Stimulated activated CD4-positive, alpha-beta T cell treated with anti-CD3 and anti-CD28 coated beads, Interleukin-2, amount 100 ng/mL, for 4 hours (primary cell): ENCODE results near the gene MVB12A.

Experiments used
- DNase-seq: peaks from one replicate; pipeline ENCODE4 v3.0.0-alpha.2; 2020; ENCODE audit warnings: low read depth

MVB12A gene

GRCh38 chr19:17419621-17420474 is at the start of gene MVB12A:
MVB12A (plus strand) TSS chr19:17420047; CDS start chr19:17420136, 89 bp downstream.
- DNase-seq = peak; percentile 94

- DNase-seq = no peak
Observed at GRCh38 chr19:17376935-17377600, 42.8 kb upstream of the MVB12A start, which contains the start of gene PLVAP. PLVAP (minus strand) TSS chr19:17377342; CDS start chr19:17377288, 54 bp downstream.

- DNase-seq = no peak
Observed at GRCh38 chr19:17378271-17378670, 41.6 kb upstream of the MVB12A start.

DNA sequence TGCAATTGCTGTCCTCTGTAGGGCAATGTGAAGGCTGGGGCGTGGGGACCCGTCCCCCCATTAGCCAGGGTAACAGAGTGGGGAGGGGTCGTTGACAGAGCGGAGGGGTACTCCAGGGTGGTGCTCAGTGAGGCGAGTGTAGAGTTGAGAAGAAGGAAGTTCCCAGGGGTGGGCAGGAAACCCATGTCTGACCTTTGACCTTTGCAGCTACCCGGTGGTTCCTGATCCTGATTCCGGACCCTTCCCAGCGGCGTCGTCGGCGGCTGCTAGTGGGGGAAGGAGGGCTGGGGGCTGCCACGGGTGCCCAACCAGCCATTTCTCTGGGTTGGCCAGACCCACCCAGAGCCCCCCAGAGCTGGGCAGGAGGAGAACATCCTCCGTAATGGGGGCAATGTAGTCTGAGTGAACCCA is 40.6 kb upstream of the MVB12A start:
- DNase-seq = no peak

DNA sequence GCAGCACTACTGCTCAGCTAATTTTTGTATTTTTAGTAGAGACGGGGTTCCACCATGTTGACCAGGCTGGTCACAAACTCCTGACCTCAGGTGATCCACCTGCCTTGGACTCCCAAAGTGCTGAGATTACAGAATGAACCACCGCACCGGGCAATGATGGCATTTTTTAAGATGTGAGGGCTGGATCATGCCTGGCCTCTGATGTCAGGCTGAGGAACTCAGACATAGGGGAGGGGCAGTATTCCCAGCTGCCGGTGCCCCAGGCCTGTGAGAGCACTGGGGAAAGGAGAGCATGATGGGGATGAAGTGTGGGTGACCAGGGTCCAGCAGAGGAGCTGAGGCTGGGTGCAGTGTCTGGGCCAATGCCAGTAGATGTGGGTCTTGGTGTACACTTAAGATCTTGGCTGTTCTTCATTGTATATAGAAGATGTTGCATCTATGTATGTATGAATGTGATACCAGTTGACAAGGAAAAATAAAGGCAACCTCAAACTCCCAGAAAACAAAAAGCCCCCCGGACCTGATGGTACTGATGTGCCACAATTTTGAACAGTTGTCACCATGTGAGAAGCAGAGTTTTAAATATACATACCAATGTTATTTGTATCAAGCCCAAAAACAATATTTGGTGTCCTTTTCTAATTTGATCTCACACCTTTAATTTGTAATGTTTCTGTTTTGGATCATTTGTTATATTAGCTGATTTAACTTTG is 39.3 kb upstream of the MVB12A start:
- no peak for DNase-seq

DNA sequence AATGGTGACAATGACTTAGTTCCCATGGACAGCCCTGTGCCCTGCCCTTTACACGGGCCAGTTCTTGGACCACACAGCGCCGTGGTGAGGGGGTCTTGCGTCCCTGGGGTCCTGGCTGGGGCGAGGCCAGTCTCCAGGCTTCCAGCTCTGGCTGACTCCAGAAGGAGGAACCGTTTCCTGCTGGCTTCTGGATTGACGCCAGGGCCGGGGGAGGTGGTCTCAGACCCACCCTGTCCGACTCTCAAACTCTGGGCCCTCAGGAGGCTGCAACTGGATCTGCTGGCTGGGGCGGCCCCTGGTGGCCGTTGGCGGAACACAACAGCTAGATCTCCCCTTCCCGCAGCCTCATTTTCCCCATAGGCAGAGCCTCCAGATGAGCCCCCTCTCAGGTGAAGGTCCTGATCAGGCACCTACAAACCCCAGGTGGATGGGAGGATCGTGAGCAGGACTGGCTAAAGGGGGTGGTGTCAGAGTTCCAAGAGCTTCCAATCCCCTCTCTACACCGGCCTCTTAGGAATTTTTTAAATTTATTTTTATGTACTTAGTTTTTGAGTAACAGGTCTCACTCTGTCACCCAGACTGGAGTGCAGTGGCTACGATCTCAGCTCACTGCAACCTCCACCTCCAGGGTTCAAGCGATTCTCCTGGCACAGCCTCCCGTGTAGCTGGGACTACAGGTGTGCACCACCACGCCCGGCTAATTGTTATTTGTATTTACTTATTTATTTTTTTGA is 33.8 kb upstream of the MVB12A start:
- peak; percentile 39 for DNase-seq

DNA sequence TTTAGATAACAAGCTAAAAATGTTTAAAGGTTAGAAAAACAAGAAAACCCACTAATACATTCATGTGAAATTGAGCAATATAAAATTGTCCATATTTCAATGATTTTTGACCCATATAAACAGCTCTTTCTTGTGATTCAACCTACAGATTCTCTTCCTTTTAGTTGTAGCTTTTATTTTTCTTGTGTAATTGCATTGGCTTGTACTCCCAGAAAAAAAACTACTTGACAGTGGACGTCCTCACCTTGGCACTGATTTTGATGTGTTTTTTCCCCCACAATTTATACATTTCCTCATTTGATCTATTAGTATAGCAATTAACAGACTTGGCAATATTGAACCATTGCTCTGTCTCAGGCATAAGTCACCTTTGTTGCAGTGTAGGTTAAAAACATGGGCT is 30.6 kb upstream of the MVB12A start:
- no peak for DNase-seq

- DNase-seq = no peak
Observed at GRCh38 chr19:17389957-17390664, 29.7 kb upstream of the MVB12A start.

- DNase-seq = peak; percentile 74
Observed at GRCh38 chr19:17390665-17391370, 29.0 kb upstream of the MVB12A start.

- DNase-seq = no peak
Observed at GRCh38 chr19:17391371-17392151, 28.3 kb upstream of the MVB12A start.

- DNase-seq = no peak
Observed at GRCh38 chr19:17393002-17393401, 26.8 kb upstream of the MVB12A start.

- no peak for DNase-seq
Observed at GRCh38 chr19:17393914-17394313, 25.9 kb upstream of the MVB12A start, which contains the start of gene CCDC194. CCDC194 (minus strand) TSS chr19:17394196; CDS start chr19:17394158, 38 bp downstream.

GRCh38 chr19:17394891-17395415 is 24.9 kb upstream of the MVB12A start:
- peak; percentile 59 for DNase-seq

GRCh38 chr19:17398902-17399527 is 20.8 kb upstream of the MVB12A start:
- DNase-seq = no peak

- DNase-seq = no peak
Observed at GRCh38 chr19:17401628-17402027, 18.2 kb upstream of the MVB12A start.

GRCh38 chr19:17402982-17403855 is 16.6 kb upstream of the MVB12A start:
- DNase-seq = no peak

- no peak for DNase-seq
Observed at GRCh38 chr19:17404015-17404414, 15.8 kb upstream of the MVB12A start.
